Cerebellar cortex (tissue), 1 donor: ENCODE data around the gene AHCYL2.
"Not testable (repeated sequence)": the region's sequence is repeated elsewhere in the genome, so short reads cannot be mapped to it uniquely, and the experiment has no call there.

Source experiments
- DNase-seq: peaks from one replicate; pipeline ENCODE4 v3.0.0-alpha.2; 2015; ENCODE audit warnings: low spot score

Gene AHCYL2

DNA sequence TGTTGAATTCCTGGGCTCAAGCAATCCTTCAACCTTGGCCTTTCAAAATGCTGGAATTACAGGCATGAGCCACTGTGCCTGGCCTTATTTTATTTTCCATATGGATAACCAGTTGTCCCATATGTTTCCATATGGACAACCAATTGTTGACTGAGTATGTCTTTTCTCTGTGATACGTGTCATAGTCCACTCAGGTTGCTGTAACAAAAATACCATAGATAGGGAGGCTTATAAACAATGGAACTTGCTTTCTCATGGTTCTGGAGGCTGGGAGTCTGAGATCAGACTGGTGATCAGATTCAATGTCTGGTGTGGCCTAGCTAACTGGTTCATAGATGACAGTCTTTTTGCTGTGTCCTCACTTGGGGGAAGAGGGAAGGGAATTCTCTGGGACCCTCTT lies 19.4 kb downstream of the AHCYL2 start:
- DNase-seq = no peak

DNA sequence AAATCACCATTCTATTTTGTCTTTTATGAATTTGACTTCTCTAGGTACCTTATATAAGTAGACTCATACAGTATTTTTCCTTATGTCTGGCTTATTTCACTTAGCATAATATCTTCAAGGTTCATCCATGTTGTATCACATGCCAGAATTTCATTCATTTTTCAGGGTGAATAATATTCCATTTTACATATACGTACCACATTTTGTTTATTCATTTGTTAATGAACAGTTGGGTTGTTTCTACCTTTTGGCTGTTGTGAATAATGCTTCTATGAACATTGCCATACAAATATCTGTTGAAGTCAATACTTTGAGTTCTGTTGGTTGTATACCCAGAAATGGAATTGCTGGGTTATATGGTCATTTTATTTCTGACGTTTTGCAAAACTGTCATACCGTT lies 20.7 kb downstream of the AHCYL2 start:
- DNase-seq = no peak

DNA sequence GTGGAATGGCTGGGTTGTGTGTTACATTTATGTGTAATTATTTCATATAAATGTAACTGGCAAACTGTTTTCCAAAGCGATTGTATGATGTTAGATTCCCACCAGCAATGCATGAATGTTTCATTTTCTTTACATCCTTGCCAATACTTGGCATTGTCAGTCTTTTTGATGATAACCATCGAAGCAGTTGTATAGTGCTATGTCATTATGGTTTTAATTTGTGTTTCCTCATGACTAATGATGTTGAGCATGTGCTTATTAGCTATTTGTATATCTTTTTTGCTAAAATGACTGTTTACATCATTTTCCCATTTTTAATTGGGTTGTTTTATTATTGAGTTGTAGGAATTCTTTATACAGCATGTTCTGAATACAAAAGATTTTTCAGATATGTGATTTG lies 22.3 kb downstream of the AHCYL2 start:
- DNase-seq = no peak

DNA sequence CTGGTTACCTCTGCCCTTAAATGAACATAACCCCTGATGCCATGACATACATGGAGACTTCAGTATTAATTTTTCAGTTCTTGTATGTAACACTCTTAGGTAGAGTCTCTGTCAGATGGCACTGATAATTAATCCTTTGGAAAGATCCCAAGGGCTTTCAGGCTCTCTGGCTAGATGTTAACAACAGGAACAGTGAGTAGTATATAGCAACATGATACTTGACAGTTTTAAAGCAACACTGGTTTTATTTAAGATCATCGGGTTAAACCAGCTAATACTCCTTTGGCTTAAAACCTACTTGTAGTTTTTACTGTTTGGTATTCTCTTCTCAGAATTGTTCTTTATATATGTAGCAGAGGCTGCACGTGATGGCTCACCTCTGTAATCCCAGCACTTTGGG lies 27.3 kb downstream of the AHCYL2 start:
- DNase-seq = peak; percentile 28

DNA sequence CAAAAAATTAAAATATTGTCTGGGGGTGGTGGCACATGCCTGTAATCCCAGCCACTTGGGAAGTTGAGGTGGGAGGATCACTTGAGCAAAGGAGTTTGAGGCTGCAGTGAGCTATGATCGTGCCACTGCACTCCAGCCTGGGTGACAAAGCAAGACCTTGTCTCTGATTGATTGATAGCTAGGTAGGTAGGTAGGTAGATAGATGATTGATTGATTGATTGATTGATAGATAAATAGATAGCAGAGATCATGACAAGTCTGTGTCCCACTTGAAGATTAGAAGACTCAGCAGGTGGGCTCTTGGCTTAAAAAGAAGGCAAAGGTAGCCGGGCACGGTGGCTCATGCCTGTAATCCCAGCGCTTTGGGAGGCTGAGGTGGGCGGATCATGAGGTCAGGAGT lies 27.8 kb downstream of the AHCYL2 start:
- not testable (repeated sequence) for DNase-seq

DNA sequence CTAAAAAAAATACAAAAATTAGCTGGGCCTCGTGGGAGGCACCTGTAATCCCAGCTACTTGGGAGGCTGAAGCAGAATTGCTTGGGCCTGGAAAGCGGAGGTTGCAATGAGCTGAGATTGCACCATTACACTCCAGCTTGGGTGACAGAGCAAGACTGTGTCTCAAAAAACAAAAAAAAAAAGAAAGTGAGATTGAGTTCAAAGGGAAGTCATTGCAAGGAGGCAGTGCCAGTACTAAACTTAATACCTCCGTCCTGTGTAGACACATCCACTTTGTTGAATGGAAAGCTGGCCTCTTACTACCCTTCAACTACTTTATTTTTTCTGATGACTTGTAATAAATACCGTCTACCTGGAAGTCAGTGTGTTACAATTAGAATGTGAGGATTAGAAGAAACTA lies 31.0 kb downstream of the AHCYL2 start:
- no peak for DNase-seq

DNA sequence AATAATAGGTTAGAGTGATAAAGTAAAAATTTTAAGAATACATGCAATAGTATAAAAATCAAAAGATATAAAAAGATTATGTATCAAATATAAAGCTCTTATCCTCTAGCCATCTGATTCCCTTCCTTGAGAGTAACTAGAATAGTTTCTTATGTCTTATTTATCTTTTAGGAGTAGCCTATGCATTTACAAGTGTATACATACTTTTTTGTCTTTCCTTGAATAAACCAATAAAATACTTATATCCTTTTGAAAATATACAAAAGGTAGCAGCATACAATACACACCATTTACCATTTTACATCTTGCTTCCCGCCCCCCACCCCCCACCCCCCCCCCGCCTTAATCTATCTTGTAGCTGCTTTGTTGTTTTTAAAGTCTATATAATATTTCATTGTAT lies 31.4 kb downstream of the AHCYL2 start:
- DNase-seq = no peak

DNA sequence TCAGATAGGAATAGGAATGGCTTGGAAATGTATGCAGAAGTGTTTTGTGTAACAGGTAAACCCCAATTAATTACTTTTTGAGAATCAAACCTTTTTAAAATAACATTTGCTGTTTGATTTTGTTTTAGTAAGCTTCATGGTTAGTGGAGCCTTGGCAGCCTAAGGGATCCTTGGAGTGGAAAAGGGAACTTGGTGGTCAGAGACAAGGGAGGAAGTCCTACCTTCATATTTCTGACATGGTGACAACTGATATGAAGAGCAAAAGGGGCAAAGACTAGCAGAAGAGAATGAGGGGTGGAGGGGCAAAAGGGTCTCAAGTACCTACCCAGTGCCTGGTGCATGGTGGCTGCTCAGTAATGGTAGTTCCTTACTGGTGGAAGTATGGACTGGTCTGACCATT lies 32.3 kb downstream of the AHCYL2 start:
- DNase-seq = no peak

DNA sequence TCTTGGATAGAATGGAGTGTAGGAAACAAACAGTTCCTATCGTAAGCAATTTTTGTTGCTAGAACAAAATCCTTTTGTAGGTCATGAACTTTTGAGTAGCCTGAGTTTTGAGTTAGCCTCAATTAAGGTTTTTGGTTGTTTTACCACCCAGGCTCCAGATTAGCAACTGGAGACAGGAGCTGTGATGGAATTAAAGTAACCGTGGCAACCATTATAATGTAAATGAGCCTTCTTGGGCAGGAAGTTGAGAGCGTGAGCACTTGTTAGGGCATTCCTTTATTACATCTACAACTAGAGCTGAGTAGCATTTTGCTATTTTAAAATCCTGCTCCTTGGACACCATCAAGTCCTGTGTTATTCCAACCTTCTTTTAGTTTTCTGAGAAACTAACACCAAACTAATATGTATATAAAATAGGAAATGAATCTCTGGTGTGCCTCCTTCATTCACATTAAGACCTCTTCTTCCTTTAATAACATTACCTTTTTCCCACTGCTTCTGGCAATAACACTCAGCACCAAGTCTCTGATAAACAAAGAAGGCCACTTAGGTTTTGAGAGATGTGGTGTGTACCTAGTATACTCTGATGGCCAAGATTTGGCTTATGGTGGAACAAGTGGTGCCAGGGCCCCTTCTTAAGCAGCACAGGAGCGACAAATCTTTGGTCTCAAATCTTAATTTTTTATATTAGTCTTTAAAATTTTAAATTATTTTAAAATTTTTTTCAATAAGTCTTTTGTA lies 34.0 kb downstream of the AHCYL2 start:
- DNase-seq = no peak

DNA sequence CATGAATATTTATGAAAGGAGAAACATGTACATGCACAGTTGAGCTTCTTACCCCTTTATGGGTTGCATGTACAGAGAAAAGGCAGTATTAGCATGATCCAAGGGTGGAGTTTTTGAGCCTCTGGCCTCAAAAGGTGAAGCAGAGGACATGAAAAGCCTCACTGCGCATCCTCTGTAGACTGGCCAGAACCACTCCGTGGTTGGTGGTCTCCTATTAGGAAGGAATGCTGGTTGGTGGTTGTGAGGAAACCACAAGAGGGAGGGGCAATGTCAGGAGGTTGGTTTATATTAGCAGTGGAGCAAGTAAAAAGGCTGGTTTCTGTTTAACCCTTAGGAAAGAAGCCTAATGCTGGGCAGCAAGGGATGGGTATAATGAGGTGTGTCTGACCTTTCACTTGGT lies 37.5 kb downstream of the AHCYL2 start:
- no peak for DNase-seq

DNA sequence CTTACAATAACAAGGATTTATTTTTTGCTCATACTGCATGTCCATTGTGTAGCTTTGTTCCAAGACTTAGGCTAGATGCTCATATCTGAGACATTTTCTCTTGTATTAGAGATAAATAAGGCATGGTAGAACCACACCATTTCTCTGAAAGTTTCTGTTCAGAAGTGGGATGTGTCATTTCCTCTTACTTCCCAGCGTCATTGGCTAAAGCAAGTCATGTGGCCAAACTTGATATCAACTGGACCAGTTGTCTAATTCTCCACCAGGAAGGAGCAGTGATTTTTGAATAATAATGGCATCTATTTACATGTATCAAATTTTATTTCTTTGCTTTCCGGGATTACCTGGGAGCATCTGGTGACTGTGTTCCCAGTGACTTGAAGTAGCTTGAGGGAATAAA lies 38.3 kb downstream of the AHCYL2 start:
- DNase-seq = no peak

DNA sequence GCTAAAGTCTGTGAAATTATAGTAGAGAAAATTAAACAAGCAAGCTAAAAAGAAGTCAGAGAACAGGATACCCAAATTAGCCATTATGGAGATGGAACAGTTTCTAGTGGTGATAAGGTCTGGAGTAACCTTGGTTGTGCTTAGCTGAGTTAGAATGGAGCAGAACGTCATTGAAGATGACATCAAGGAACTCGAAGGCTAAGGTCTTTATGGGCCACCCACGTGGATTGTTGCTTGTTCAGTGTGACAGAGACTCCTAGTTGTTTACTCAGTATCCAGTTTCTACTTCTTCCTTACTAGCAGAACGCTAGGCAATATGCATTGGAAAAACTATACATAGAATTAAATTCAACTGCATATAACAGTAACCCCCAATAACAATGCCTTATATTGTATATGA lies 39.7 kb downstream of the AHCYL2 start:
- DNase-seq = no peak

DNA sequence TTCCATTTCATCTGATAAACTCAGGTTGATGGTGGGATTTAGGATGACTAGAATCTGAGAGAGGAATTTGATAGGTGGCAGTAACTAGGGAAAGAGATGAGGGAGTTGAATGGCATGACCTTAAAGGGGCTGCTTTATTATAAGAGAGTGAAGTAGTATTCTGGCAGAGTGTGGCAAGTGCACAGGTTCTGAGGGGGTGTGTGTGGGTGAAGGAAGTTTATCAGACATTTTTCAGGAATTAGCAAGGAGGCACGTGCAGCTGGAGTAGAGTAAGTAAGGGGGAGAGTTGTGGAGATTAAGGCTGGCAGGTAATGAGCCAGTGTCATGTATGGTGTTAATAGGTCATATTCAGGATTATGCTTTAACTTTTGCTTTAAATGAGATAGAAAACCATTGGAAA lies 40.5 kb downstream of the AHCYL2 start:
- DNase-seq = no peak

DNA sequence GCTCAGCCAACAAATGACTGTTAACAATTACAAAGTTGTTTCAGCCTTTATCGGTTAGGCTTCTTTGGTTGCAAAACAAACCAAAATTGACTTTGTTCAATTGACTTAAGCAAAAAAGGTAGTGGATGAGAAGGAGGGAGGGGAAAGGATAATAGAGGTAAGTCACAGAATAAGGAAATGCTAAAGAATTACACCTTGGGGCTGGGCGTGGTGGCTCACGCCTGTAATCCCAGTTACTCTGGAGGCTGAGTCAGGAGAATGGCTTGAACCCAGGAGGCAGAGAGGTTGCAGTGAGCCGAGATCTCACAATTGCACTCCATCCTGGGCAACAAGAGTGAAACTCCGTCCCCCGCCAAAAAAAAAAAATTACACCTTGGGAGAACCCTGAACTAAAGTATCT lies 41.4 kb downstream of the AHCYL2 start:
- DNase-seq = no peak

DNA sequence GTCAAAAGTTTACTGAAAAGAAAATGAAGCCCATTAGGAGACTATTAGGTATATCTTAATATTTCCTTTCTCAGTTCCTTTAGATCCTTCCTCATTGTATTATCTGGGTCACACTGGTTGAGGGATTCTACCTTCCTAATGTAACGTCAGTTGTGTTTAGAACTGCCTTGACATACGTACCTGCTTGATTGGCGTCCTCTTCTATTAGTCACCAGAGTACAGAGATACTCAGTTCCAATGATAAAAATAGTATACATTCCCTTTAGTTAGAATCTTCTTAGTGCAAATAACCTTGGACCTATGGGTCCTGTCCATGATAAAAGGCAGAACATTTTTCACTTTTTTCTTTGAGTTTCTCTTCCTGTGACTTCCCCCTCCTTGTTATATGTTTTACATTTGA lies 45.2 kb downstream of the AHCYL2 start:
- no peak for DNase-seq

DNA sequence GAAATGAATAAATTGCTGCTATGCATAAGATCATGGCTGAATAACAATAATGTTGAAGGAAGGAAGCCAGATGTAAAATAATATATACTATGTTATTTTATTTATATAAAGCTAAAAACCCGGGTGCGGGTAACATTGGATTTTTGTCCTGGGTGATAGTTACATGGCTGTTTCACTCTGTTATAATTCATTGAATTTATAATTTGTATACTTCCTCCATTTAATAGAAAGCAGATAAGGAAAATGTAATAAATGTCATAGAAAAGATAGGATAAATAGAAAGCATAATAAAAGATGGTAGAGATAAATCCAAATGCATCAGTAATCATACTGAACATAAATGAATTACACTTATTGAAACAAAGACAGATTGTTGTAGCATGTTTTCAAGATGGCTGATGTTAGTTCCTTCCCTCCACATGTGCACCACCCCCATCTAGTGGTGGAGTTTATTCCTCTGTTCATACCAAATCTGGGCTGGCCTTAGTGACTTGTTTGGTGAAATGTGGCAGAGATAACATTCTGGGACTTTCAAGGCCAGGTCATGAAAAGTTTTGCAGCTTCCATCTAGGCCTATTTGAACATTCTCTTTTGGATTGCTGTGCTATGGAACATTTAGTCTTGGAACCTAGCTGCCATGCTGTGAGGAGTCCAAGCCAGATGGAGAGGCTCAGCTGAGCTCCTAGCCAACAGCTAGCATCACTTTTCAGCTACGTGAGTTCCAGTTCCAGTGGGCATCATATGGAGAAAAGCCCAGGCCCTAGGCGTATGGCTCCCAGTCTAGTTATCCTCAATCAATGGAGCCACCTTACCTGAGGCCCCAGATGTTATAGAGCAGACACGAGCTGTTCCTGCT lies 46.9 kb downstream of the AHCYL2 start:
- peak; percentile 52 for DNase-seq

DNA sequence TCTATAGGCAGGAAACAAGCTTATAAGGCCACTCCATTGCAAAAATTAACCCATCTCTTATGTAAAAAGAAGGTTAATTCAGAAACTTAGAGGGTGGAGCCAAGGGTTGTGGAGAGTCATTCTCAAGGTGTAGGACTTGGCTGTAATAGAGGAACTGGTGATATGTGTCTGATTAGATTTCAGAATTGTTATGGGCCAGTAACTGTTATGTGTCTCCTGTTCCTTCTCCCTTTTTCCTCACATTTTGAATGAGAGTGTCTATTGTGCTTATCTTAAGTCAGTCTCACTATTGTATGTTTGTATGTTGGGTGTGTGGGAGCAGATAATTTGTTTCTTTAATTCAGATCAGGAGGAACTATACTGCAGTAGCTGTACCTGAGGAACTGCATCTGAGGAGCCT lies 49.1 kb downstream of the AHCYL2 start:
- no peak for DNase-seq

DNA sequence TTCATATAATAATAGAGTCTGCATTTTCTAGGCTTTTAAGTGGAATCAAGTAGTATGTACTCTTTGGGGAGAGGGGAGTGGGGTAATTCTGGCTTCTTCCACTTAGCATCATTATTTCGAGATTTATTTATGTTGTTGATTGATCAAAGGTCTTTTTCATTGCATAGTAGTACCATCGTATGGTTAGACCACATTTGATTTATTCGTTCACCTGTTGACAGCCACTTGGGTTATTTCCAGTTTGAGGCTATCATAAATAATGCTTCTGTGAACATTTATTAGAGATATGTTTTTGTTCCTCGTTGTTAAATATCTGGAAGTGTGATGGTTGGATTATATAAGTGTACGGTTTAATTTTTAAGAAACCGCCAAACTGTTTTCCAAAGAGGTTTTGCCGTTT lies 52.8 kb downstream of the AHCYL2 start:
- no peak for DNase-seq

DNA sequence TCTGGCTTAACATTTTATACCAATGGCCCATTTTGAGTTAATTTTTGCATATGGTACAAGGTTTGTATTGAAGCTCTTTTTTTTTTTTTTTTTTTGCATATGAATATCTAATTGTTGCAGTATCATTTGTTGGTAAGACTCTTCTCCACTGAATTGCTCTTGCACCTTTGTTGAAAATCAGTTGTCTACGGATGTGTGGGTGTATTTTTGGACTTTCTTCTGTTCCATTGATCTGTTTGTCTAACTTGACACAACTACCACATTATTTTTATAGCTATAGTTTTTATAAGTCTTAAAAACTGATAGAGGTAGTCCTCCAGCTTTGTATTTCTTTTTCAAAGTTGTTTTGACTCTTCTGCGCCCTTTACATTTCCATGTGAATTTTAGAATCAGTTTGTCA lies 53.9 kb downstream of the AHCYL2 start:
- DNase-seq = no peak

DNA sequence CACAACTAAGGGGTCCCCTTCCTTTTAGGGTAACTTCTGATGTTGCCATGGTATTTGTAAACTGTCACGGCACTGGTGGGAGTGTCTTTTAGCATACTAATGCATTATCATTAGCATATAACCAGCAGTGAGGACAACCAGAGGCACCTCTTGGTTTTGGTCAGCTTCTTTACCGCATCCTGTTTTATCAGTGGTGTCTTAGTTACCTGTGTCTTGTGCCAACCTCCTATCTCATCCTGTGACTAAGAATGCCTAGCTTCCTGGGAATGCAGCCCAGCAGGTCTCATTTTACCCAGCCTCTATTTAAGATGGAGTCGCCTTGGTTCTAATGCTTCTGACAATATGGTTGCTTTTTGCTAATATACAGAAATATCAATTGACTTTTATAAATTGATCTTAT lies 54.9 kb downstream of the AHCYL2 start:
- no peak for DNase-seq

DNA sequence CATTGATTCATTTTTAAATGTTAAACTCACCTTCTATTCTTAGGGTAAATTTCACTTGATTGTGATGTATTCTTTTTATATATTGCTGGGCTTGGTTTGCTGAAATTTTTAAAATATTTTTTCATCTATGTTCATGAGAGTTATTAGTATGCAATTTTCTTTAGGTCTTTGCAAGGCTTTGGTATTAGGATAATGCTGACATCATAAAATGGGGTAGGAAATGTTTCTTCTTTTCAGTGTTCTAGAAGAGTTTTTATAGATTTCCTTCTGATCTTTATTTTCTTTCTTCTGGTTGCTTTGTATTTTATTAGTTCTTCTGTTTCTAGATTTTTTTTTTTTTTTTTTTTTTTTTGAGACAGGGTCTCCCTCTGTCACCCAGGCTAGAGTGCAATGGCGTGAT lies 56.3 kb downstream of the AHCYL2 start:
- no peak for DNase-seq

DNA sequence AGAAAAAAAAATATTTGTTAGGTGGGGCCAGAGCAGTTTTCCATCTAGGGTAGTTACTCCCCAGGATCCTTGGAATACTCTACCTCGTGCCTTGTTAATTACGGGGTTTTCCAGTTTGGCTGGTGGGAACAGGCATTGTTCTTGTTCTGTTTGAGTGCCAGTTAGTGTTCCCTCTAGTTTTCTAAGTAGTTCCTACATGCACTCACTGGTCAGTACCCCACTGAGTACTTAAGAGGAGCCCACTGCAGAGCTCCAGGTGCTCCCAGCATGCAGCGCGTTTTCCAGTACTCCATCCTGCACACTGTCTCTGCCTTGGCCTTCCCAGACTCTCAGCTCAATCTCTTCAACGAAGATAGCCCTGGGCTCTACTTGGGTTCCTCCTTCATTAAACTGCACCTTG lies 58.0 kb downstream of the AHCYL2 start:
- DNase-seq = no peak

DNA sequence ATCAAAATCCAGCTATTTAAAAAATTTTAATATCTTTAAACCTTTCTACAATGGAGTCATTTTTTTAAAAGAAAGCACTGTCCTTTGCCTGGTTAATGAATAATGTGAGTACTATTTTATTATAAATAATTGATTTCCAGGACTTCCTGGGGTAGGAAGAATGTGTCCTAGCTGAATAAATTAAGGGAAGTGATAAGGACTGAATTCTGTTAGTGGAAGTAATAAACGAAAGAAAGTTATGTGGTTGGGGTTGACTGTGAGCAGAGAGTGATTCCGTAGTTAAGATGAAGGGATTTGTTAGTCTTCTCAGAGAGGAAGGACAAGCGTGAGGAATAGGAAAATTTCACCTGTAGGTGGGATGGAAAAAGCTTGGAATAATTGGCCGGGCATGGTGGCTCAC lies 59.1 kb downstream of the AHCYL2 start:
- DNase-seq = no peak

DNA sequence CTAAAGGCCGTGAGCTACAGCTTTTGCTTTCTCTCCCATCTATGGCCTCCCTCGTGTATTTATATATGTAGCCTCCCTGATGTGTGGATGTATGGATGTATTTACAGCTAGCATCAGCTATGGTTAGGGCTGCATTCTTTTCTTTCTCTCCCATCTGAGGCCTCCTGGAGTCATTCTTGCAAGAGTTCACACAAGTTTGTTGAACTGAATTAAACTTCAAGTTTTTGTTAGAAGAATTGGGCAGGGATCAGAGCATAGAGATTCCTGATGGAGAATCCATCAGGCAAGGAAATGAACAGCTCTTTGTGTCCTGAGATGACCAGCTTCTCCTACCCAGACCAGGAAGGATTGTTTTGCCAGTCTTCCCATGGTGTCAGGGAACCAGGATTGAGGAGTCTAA lies 60.3 kb downstream of the AHCYL2 start:
- no peak for DNase-seq
